Activated CD8-positive, alpha-beta memory T cell treated with anti-CD3 and anti-CD28 coated beads for 48 hours (primary cell): ENCODE data around the gene CPXM2.

ENCODE experiments used
- DNase-seq, 3 experiments: peaks; one replicate each; pipeline ENCODE4 v3.0.0-alpha.2; 2020; ENCODE audit warnings: low read depth in 2 of 3, low spot score in 2 of 3

The CPXM2 gene

GRCh38 chr10:123703195-123703790 lies 188.3 kb downstream of the CPXM2 start:
- no peak for DNase-seq
